ENCODE data around the gene SEPTIN10. TPM values are rescaled to one million over a fixed set of nuclear protein-coding genes. Genes with fewer than 3 reads are reported as not detected.
"Not testable (repeated sequence)": the region's sequence is repeated elsewhere in the genome, so short reads cannot be mapped to it uniquely, and the experiment has no call there.

Gene SEPTIN10
- total RNA-seq, 1 donor from 2014 or later = 1.4 TPM

DNA sequence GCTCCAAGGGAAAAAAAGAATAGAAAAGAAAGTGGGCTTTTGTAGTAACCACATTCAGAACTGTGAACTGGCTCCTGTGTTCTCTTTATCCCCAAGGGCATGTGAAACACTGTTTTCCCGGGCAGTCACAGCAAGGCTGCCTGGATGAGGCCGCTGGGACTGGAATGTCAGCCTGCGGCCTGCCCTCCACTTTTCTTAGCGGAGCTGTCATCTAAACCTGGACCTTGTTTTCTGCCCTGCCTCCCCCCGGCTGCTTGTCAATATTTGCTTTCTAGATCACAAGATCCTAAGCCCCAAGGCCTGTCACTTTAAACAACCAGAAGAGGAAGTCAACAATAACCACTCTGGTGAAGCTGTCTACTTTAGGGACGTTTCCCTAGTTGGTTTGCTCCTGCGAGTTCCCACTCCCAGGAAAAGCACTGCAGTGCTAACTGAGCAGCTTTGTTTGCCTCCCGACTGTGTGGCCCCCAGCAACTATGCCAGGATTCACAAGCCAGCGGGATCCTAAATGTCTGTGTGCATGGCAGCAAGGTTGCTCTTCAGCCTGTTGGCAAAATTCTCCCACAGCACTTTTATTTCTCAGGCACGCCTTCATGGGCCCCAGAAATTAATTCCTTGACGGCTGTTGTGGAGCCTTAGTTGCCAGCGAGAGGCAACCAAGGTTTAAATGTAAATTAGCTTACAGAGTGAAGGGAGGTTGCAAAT is 31.0 kb upstream of the SEPTIN10 start:
- H3K36me3 Mint-ChIP-seq (ENCODE audit: low read depth) = no peaks in the 10 kb centered on the region
- intact Hi-C loops (cut with micrococcal nuclease) = no loop called here
- no peaks in the 10 kb centered on the region for H3K27me3 Mint-ChIP-seq (ENCODE audit: low read depth)
- H3K27ac Mint-ChIP-seq = no peak overlapping the region
- no peak for DNase-seq (ENCODE audit: low spot score)
- H3K4me1 Mint-ChIP-seq (ENCODE audit: low read depth) = peaks cover 4% of the 10 kb centered on the region
- H3K9me3 Mint-ChIP-seq = no peaks in the 10 kb centered on the region
- H3K4me3 Mint-ChIP-seq (ENCODE audit: low read depth) = no peak overlapping the region

GRCh38 chr2:109640000-109640399 is 26.2 kb upstream of the SEPTIN10 start:
- intact Hi-C loops (cut with micrococcal nuclease); H3K36me3 Mint-ChIP-seq (ENCODE audit: low read depth); H3K9me3 Mint-ChIP-seq; H3K4me1 Mint-ChIP-seq (ENCODE audit: low read depth); H3K27ac Mint-ChIP-seq; DNase-seq (ENCODE audit: low spot score); H3K4me3 Mint-ChIP-seq (ENCODE audit: low read depth); H3K27me3 Mint-ChIP-seq (ENCODE audit: low read depth): not testable (repeated sequence)

DNA sequence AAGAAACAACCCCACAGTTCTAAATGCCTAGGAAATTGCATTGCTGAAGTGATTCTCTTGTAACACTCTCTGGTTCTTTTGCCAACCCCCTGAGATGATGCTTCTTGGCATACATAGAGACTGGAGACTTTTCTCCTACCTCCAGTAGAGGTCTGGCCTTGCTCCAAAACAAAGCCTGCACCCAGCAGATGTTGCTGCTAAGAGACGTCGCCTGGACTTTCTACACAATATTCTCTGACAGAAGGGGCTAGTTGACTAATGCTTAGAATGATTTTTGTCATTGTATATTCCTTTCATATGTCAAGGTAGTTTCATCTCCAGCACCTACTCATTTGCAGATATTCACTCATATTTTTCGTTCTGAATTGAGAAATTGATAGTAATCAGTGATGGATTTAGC is 25.0 kb upstream of the SEPTIN10 start:
- Mint-ChIP-seq H3K36me3 (ENCODE audit: low read depth) (no peaks in the 10 kb centered on the region), H3K27me3 (ENCODE audit: low read depth) (peaks cover 2% of the 10 kb centered on the region), H3K4me3 (ENCODE audit: low read depth) (no peak overlapping the region), H3K9me3 (no peaks in the 10 kb centered on the region), H3K27ac (no peak overlapping the region), H3K4me1 (ENCODE audit: low read depth) (peaks cover 5% of the 10 kb centered on the region)
- intact Hi-C loops (cut with micrococcal nuclease) = no loop called here
- DNase-seq (ENCODE audit: low spot score) = no peak

DNA sequence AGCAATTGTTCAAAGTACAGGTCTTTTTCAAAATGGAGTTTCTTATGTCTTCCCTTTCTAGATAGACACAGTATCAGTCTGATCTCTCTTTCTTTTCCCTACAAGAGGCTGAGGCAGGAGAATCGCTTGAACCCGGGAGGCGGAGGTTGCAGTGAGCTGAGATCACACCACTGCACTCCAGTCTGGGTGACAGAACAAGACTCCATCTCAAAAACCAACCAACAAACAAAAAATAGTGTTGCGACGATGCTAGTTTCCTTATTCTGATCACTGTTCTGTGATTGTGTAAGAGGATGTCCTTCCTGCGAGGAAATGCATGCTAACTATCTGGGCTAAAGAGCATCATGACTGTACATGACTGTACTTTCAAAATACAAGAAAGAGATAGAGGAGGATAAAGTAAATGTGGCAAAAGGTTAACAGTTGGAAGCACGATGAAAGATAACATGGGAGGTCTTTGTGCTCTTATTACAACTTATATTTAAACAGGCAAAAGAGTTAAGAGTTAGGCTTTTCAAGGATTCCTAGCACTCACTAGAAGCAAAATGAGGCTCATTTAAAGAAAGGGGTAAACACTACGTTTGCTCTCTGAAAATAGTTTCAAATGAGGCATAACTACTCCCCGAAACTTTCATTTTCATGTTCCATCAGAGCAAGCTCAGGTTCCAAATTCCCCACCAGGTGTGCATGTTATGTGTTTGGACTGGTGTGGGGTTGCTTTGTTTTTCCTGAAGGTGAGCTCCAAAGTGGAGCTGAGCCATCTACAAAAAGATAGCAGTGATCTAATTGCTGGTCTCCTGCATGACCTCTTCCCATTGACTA is 24.2 kb upstream of the SEPTIN10 start:
- Mint-ChIP-seq H3K4me3 (ENCODE audit: low read depth) (no peak overlapping the region), H3K36me3 (ENCODE audit: low read depth) (no peaks in the 10 kb centered on the region), H3K27ac (peak overlapping the region; percentile 12), H3K27me3 (ENCODE audit: low read depth) (peaks cover 2% of the 10 kb centered on the region), H3K9me3 (no peaks in the 10 kb centered on the region), H3K4me1 (ENCODE audit: low read depth) (peaks cover 5% of the 10 kb centered on the region)
- DNase-seq (ENCODE audit: low spot score) = no peak
- intact Hi-C loops (cut with micrococcal nuclease) = no loop called here

DNA sequence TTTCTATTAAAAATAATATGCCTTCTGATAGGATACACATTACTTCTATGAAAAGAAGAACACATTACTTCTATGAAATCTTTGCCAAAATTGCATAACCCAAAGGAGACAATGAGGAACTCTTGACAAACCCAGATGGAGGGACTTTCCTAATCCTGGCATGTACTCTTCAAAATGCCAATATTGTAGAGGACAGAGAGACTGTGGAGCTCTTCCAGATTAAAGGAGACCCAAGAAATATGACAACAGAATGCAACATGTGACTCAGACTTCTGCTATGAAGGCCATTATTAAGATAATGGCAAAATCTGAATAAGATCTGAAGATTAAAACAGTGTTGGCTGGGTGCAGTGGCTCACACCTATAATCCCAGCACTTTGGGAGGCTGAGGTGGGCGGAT is 22.6 kb upstream of the SEPTIN10 start:
- Mint-ChIP-seq H3K27ac (no peak overlapping the region), H3K36me3 (ENCODE audit: low read depth) (no peaks in the 10 kb centered on the region), H3K4me1 (ENCODE audit: low read depth) (peaks cover 5% of the 10 kb centered on the region), H3K4me3 (ENCODE audit: low read depth) (no peak overlapping the region), H3K9me3 (no peaks in the 10 kb centered on the region), H3K27me3 (ENCODE audit: low read depth) (peaks cover 2% of the 10 kb centered on the region)
- no peak for DNase-seq (ENCODE audit: low spot score)
- intact Hi-C loops (cut with micrococcal nuclease) = no loop called here

GRCh38 chr2:109635426-109636304 is 21.9 kb upstream of the SEPTIN10 start:
- Mint-ChIP-seq H3K27me3 (ENCODE audit: low read depth) (peaks cover 2% of the 10 kb centered on the region), H3K27ac (no peak overlapping the region), H3K4me1 (ENCODE audit: low read depth) (peaks cover 5% of the 10 kb centered on the region)

GRCh38 chr2:109633284-109633961 is 19.7 kb upstream of the SEPTIN10 start:
- no peak overlapping the region for H3K27ac Mint-ChIP-seq
- H3K4me1 Mint-ChIP-seq (ENCODE audit: low read depth) = peaks cover 5% of the 10 kb centered on the region
- no peak overlapping the region for H3K4me3 Mint-ChIP-seq (ENCODE audit: low read depth)
- peaks cover 2% of the 10 kb centered on the region for H3K27me3 Mint-ChIP-seq (ENCODE audit: low read depth)
- H3K36me3 Mint-ChIP-seq (ENCODE audit: low read depth) = no peaks in the 10 kb centered on the region
- DNase-seq (ENCODE audit: low spot score) = no peak
- intact Hi-C loops (cut with micrococcal nuclease) = no loop called here
- no peaks in the 10 kb centered on the region for H3K9me3 Mint-ChIP-seq

More at GRCh38 chr2:109635426-109636304, 21.9 kb upstream of the SEPTIN10 start:
- no peaks in the 10 kb centered on the region for H3K36me3 Mint-ChIP-seq (ENCODE audit: low read depth)
- DNase-seq (ENCODE audit: low spot score) = no peak
- intact Hi-C loops (cut with micrococcal nuclease) = no loop called here
- H3K9me3 Mint-ChIP-seq = no peaks in the 10 kb centered on the region
- no peak overlapping the region for H3K4me3 Mint-ChIP-seq (ENCODE audit: low read depth)

GRCh38 chr2:109632158-109632789 is 18.5 kb upstream of the SEPTIN10 start:
- peaks cover 2% of the 10 kb centered on the region for H3K27me3 Mint-ChIP-seq (ENCODE audit: low read depth)

GRCh38 chr2:109631741-109632140 is 18.0 kb upstream of the SEPTIN10 start:
- no peaks in the 10 kb centered on the region for H3K27me3 Mint-ChIP-seq (ENCODE audit: low read depth)
- no peaks in the 10 kb centered on the region for H3K9me3 Mint-ChIP-seq
- DNase-seq (ENCODE audit: low spot score) = no peak
- H3K4me1 Mint-ChIP-seq (ENCODE audit: low read depth) = no peaks in the 10 kb centered on the region
- no peak overlapping the region for H3K4me3 Mint-ChIP-seq (ENCODE audit: low read depth)
- H3K36me3 Mint-ChIP-seq (ENCODE audit: low read depth) = no peaks in the 10 kb centered on the region
- H3K27ac Mint-ChIP-seq = no peak overlapping the region
- intact Hi-C loops (cut with micrococcal nuclease) = no loop called here

More at GRCh38 chr2:109632158-109632789, 18.5 kb upstream of the SEPTIN10 start:
- no peaks in the 10 kb centered on the region for H3K36me3 Mint-ChIP-seq (ENCODE audit: low read depth)
- intact Hi-C loops (cut with micrococcal nuclease) = no loop called here
- H3K4me1 Mint-ChIP-seq (ENCODE audit: low read depth) = no peaks in the 10 kb centered on the region
- H3K27ac Mint-ChIP-seq = no peak overlapping the region
- no peaks in the 10 kb centered on the region for H3K9me3 Mint-ChIP-seq
- no peak overlapping the region for H3K4me3 Mint-ChIP-seq (ENCODE audit: low read depth)
- no peak for DNase-seq (ENCODE audit: low spot score)

- H3K4me3 Mint-ChIP-seq (ENCODE audit: low read depth) = no peak overlapping the region
- H3K4me1 Mint-ChIP-seq (ENCODE audit: low read depth) = no peaks in the 10 kb centered on the region
- H3K9me3 Mint-ChIP-seq = no peaks in the 10 kb centered on the region
- no peak overlapping the region for H3K27ac Mint-ChIP-seq
- no peak for DNase-seq (ENCODE audit: low spot score)
- no peaks in the 10 kb centered on the region for H3K27me3 Mint-ChIP-seq (ENCODE audit: low read depth)
- intact Hi-C loops (cut with micrococcal nuclease) = no loop called here
- no peaks in the 10 kb centered on the region for H3K36me3 Mint-ChIP-seq (ENCODE audit: low read depth)
Measured at GRCh38 chr2:109630441-109631430, 17.0 kb upstream of the SEPTIN10 start.

GRCh38 chr2:109629867-109630266 is 16.1 kb upstream of the SEPTIN10 start:
- no peak overlapping the region for H3K4me3 Mint-ChIP-seq (ENCODE audit: low read depth)
- no peaks in the 10 kb centered on the region for H3K9me3 Mint-ChIP-seq
- intact Hi-C loops (cut with micrococcal nuclease) = no loop called here
- no peaks in the 10 kb centered on the region for H3K27me3 Mint-ChIP-seq (ENCODE audit: low read depth)
- DNase-seq (ENCODE audit: low spot score) = no peak
- H3K27ac Mint-ChIP-seq = no peak overlapping the region
- no peaks in the 10 kb centered on the region for H3K4me1 Mint-ChIP-seq (ENCODE audit: low read depth)
- H3K36me3 Mint-ChIP-seq (ENCODE audit: low read depth) = no peaks in the 10 kb centered on the region

Data from activated T-helper 2 cell treated with anti-CD3 and anti-CD28 coated beads, Interferon-gamma antibody, Interleukin-2, Interleukin-4, amounts not matched to agents 10 μg/mL and 5 μg/mL and 100 μg/mL, durations not matched to agents 14 hours and 24 hours and 36 hours (primary cell).